MM.1S (cell line): ENCODE data around the gene KCNJ18.

Source experiments
- CTCF ChIP-seq: fragments of 300-600 bp; sonication (generic); IDR thresholded peaks from 2 replicates; pipeline ENCODE4 v1.5.1; 2016; ENCODE audit warnings: antibody characterized with exemption, low read length, mixed read lengths
- EZH2 ChIP-seq: fragments of 300-600 bp; sonication (generic); optimal IDR thresholded peaks from 2 replicates; pipeline ENCODE3; 2017; ENCODE audit warnings: low read depth, mild to moderate bottlenecking, antibody characterized with exemption, low read length, mixed read lengths
- EZH2phosphoT487 ChIP-seq: fragments of 300-600 bp; sonication (generic); IDR thresholded peaks from 2 replicates; pipeline ENCODE4 v1.6.1; 2018; ENCODE audit warnings: antibody characterized with exemption, low read length

DNA sequence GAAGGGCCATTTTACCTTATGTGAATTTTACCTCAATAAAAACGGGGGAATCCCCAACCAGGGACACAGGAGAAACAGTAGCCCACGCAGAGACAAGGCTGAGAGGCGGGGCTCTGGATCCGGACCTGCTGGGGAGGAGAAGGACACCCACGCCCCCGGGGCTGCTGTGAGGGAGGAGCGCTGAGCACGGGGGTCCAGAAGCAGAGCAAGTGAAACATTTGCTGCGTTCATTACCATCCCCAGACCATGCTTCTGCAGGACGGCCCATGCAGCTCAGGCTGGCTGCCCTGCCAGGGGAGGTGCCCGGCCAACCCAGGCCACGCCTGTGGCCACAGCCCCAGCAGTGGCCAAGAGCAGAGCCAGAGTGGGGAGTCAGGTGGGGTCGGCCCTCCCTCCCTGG is 50.0 kb downstream of the KCNJ18 start:
- TF ChIP-seq CTCF (no peak), EZH2phosphoT487 (no peak), EZH2 (no peak)
